HepG2 (cell line): ENCODE measurements around the gene NCKAP1. TPM values are rescaled to one million over a fixed set of nuclear protein-coding genes. Genes with fewer than 3 reads are reported as not detected.

Source experiments
- ATAC-seq: fragments of 200-7000 bp; cut with Tn5 transposase; 3 replicates; pipeline ENCODE4 v1.9.1; 2020; ENCODE audit warnings: mild to moderate bottlenecking, moderate library complexity
- Bru-seq: library from RNA; stranded (reverse); fragments of 400-500 nt; gene quantifications from one replicate; lab custom pipeline; 2021; lab: Mats Ljungman, UMichigan
- BruChase-seq, 2 experiments: library from RNA; stranded (reverse); fragments of 400-500 nt; gene quantifications; one replicate each; lab custom pipeline; 2021; lab: Mats Ljungman, UMichigan
- BruUV-seq: library from RNA; stranded (reverse); fragments of 400-500 nt; replicated peaks from 2 replicates; lab custom pipeline; 2021; lab: Mats Ljungman, UMichigan
- CTCF ChIA-PET: fragments of 300-600 bp; formaldehyde crosslinking; extraction: SDS; loops from one replicate; lab custom pipeline; 2021; ENCODE audit warnings: low total read pairs, inconsistent platforms, low intra/inter-chr PET ratio; lab: Yijun Ruan, JAX
- POLR2A ChIA-PET: fragments of 350-600 bp; sonication (Branson Sonifier 250); formaldehyde crosslinking; loops from one replicate; lab custom pipeline; 2020; ENCODE audit warnings: antibody characterized with exemption, inconsistent platforms; lab: Yijun Ruan, JAX
- DNase-seq: peaks from one replicate; pipeline ENCODE4 v3.0.0-alpha.2; 2015; ENCODE audit warnings: low spot score
- FAIRE-seq: peaks from 3 replicates; lab custom pipeline; 2011; peaks lifted over from hg19 to GRCh38; lab: Jason Lieb, UNC
- H2AFZ ChIP-seq: one replicate; pipeline ENCODE4 v1.6.1; 2011; ENCODE audit warnings: low read length, inconsistent platforms
- H3K27ac ChIP-seq: fragments of 300-600 bp; 3 replicates; pipeline ENCODE4 v1.8.0; 2011; ENCODE audit warnings: mixed run types, mild to moderate bottlenecking, mixed read lengths, low read length, inconsistent platforms; ENCODE audit not compliant: insufficient read depth; ENCODE audit errors: extremely low read length
- H3K27me3 ChIP-seq, 2 experiments: fragments of 200-600 bp in 1 of 2; 2 replicates in 1 of 2; 3 replicates in 1 of 2; pipeline versions ENCODE4 v1.6.0 to v1.8.0; 2011; ENCODE audit warnings: low read length in 2 of 2, mild to moderate bottlenecking in 2 of 2, moderate library complexity in 2 of 2, inconsistent platforms in 1 of 2; ENCODE audit not compliant: insufficient read depth in 2 of 2, control insufficient read depth in 1 of 2
- H3K36me3 ChIP-seq, 2 experiments: fragments of 200-600 bp in 1 of 2; replicated peaks in 1 of 2; 2 replicates in 1 of 2; 3 replicates in 1 of 2; pipeline versions ENCODE4 v1.5.1 to v1.8.0; 2011; ENCODE audit warnings: low read length in 2 of 2, inconsistent platforms in 1 of 2; ENCODE audit not compliant: insufficient read depth in 2 of 2, control insufficient read depth in 1 of 2
- H3K4me1 ChIP-seq: 2 replicates; pipeline ENCODE4 v1.5.1; 2012; ENCODE audit warnings: low read length, inconsistent platforms; ENCODE audit not compliant: insufficient read depth
- H3K4me2 ChIP-seq: 2 replicates; pipeline ENCODE4 v1.6.0; 2011; ENCODE audit warnings: low read depth, low read length, inconsistent platforms
- H3K4me3 ChIP-seq, 3 experiments: fragments of 200-600 bp in 1 of 3; sonication (generic), shearing (Covaris generic) in 1 of 3; replicated peaks in 1 of 3; 2 replicates each; pipeline ENCODE4 v1.5.1; 2011 to 2016; ENCODE audit warnings: low read length in 3 of 3, inconsistent platforms in 2 of 3, low read depth in 2 of 3, mild to moderate bottlenecking in 2 of 3, control low read depth in 1 of 3, mixed read lengths in 1 of 3; ENCODE audit not compliant: insufficient read depth in 1 of 3
- H3K79me2 ChIP-seq: one replicate; pipeline ENCODE4 v1.6.1; 2011; ENCODE audit warnings: low read length, inconsistent platforms; ENCODE audit not compliant: insufficient read depth
- H3K9ac ChIP-seq: 2 replicates; pipeline ENCODE4 v1.6.0; 2011; ENCODE audit warnings: mild to moderate bottlenecking, low read depth, low read length, inconsistent platforms; ENCODE audit not compliant: insufficient read depth
- H3K9me3 ChIP-seq: 2 replicates; pipeline ENCODE4 v1.5.1; 2012; ENCODE audit warnings: mild to moderate bottlenecking, low read length
- H4K20me1 ChIP-seq: 2 replicates; pipeline ENCODE4 v1.6.0; 2011; ENCODE audit warnings: inconsistent platforms, mild to moderate bottlenecking, low read length, moderate library complexity; ENCODE audit not compliant: insufficient read depth
- CAMTA2 ChIP-seq: sonication (generic); formaldehyde crosslinking; IDR thresholded peaks from 2 replicates; pipeline ENCODE4 v1.4.0; 2020; ENCODE audit warnings: mild to moderate bottlenecking, missing genetic modification reagents, borderline replicate concordance
- EP300 ChIP-seq, 3 experiments: sonication (generic) in 1 of 3; formaldehyde crosslinking in 1 of 3; IDR thresholded peaks; 2 replicates each; pipeline versions ENCODE4 v1.5.1 to v1.6.1; 2011 to 2020; ENCODE audit warnings: low read depth in 2 of 3, low read length in 2 of 3, borderline replicate concordance in 1 of 3, improper control_type of control experiment in 1 of 3, mild to moderate bottlenecking in 1 of 3, missing genetic modification reagents in 1 of 3, moderate library complexity in 1 of 3
- IKZF4 ChIP-seq: sonication (generic); formaldehyde crosslinking; IDR thresholded peaks from 2 replicates; pipeline ENCODE4 v1.5.1; 2020; ENCODE audit warnings: borderline replicate concordance, mild to moderate bottlenecking, low read depth, missing genetic modification reagents; ENCODE audit errors: not compliant biosample characterization
- IRX3 ChIP-seq: sonication (generic); formaldehyde crosslinking; IDR thresholded peaks from 2 replicates; pipeline ENCODE4 v1.8.1; 2023; ENCODE audit warnings: mild to moderate bottlenecking, low read depth, missing genetic modification reagents, borderline replicate concordance
- KAT8 ChIP-seq: IDR thresholded peaks from 2 replicates; pipeline ENCODE4 v1.6.1; 2016; ENCODE audit warnings: missing genetic modification reagents, missing compliant biosample characterization
- PAX8 ChIP-seq: sonication (generic); formaldehyde crosslinking; IDR thresholded peaks from 2 replicates; pipeline ENCODE4 v1.8.0; 2022; ENCODE audit warnings: mild to moderate bottlenecking, missing genetic modification reagents, borderline replicate concordance
- PLRG1 ChIP-seq: fragments of 450-650 bp; conservative IDR thresholded peaks from 2 replicates; pipeline ENCODE4 v1.6.1; 2016
- RCOR2 ChIP-seq: IDR thresholded peaks from 2 replicates; pipeline ENCODE4 v1.6.1; 2016; ENCODE audit warnings: missing biosample characterization, missing genetic modification reagents
- ZNF263 ChIP-seq: sonication (generic); formaldehyde crosslinking; IDR thresholded peaks from 2 replicates; pipeline ENCODE4 v1.4.0; 2020; ENCODE audit warnings: missing genetic modification reagents
- ZNF34 ChIP-seq: sonication (generic); formaldehyde crosslinking; IDR thresholded peaks from 2 replicates; pipeline ENCODE4 v1.4.0; 2020; ENCODE audit warnings: mild to moderate bottlenecking, missing genetic modification reagents, borderline replicate concordance
- ZNF556 ChIP-seq: sonication (generic); formaldehyde crosslinking; IDR thresholded peaks from 2 replicates; pipeline ENCODE4 v1.4.0; 2020; ENCODE audit warnings: mild to moderate bottlenecking, missing genetic modification reagents, borderline replicate concordance
- ZNF572 ChIP-seq: sonication (generic); formaldehyde crosslinking; IDR thresholded peaks from 2 replicates; pipeline ENCODE4 v1.5.1; 2020; ENCODE audit warnings: mild to moderate bottlenecking, missing genetic modification reagents
- WGBS: methylation state at CpG from one replicate; pipeline ENCODE4 v1.1.6; 2017; ENCODE audit warnings: low lambda C conversion rate; 5-methylcytosine and 5-hydroxymethylcytosine counted together
- in situ Hi-C: cut with HindIII; loops from 2 replicates; pipeline ENCODE4 v1.10.0; 2017; ENCODE audit warnings: low pct_unique_long_range_greater_than_20kb; ENCODE audit not compliant: extremely low pct_ligation_motif_present
- intact Hi-C: fragments of 100-400 bp; cut with micrococcal nuclease; formaldehyde crosslinking; loops from one replicate; pipeline ENCODE4 v1.10.0; 2022; ENCODE audit not compliant: unreplicated experiment
- long read RNA-seq, 2 experiments: library from RNA in 1 of 2; library from polyadenylated mRNA in 1 of 2; stranded (forward) in 1 of 2; unstranded in 1 of 2; transcript quantifications; one replicate each; pipeline ENCODE4 v2.0.0, GENCODE V29; 2019 to 2022
- polyA minus RNA-seq, 3 experiments: library from RNA; depleted of rRNA, polyadenylated mRNA; stranded (reverse); fragments of >200 nt; gene quantifications; 2 replicates each; pipeline ENCODE4 v1.2.3, GENCODE V29; 2011; ENCODE audit warnings: low replicate concordance in 1 of 3
- polyA plus RNA-seq, 8 experiments: library from polyadenylated mRNA; depleted of rRNA in 3 of 8; stranded (reverse) in 7 of 8; unstranded in 1 of 8; fragments of >200 nt; fragmentation: Illumina TruSeq in 4 of 8; extraction: Trizol in 4 of 8; gene quantifications; 2 replicates each; pipeline versions ENCODE4 v1.2.1 to v1.2.3, GENCODE V29; 2011 to 2016; ENCODE audit warnings: low read depth in 4 of 8, missing spikeins in 1 of 8, mixed read lengths in 1 of 8; ENCODE audit not compliant: insufficient read depth in 1 of 8
- total RNA-seq, 5 experiments: library from RNA; depleted of rRNA; stranded (reverse); fragments of >200 nt; fragmentation: Illumina TruSeq; extraction: Trizol; gene quantifications; 2 replicates each; pipeline ENCODE4 v1.2.3, GENCODE V29; 2016; ENCODE audit warnings: low read depth in 1 of 5

The NCKAP1 gene, protein sequence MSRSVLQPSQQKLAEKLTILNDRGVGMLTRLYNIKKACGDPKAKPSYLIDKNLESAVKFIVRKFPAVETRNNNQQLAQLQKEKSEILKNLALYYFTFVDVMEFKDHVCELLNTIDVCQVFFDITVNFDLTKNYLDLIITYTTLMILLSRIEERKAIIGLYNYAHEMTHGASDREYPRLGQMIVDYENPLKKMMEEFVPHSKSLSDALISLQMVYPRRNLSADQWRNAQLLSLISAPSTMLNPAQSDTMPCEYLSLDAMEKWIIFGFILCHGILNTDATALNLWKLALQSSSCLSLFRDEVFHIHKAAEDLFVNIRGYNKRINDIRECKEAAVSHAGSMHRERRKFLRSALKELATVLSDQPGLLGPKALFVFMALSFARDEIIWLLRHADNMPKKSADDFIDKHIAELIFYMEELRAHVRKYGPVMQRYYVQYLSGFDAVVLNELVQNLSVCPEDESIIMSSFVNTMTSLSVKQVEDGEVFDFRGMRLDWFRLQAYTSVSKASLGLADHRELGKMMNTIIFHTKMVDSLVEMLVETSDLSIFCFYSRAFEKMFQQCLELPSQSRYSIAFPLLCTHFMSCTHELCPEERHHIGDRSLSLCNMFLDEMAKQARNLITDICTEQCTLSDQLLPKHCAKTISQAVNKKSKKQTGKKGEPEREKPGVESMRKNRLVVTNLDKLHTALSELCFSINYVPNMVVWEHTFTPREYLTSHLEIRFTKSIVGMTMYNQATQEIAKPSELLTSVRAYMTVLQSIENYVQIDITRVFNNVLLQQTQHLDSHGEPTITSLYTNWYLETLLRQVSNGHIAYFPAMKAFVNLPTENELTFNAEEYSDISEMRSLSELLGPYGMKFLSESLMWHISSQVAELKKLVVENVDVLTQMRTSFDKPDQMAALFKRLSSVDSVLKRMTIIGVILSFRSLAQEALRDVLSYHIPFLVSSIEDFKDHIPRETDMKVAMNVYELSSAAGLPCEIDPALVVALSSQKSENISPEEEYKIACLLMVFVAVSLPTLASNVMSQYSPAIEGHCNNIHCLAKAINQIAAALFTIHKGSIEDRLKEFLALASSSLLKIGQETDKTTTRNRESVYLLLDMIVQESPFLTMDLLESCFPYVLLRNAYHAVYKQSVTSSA
- total RNA-seq (2016; rRNA removed; fragmentation: Illumina TruSeq; extraction: Trizol) (96.3 and 160 TPM in 2 replicates), polyA plus RNA-seq (2011; rRNA removed) (59.0 and 72.1 TPM in 2 replicates), polyA minus RNA-seq (2011; rRNA and poly(A)+ RNA removed; ENCODE audit: low replicate concordance) (34.6 and 53.5 TPM in 2 replicates), Bru-seq, nascent RNA (percentile 95 among the genes with signal in this experiment), BruChase-seq, experiment 1, labeled RNA remaining after a 6-hour chase (percentile 94 among the genes with signal in this experiment), BruChase-seq, experiment 2, labeled RNA remaining after a 2-hour chase (percentile 93 among the genes with signal in this experiment)
- total RNA-seq (2016; cell fraction: cytosol; rRNA removed; fragmentation: Illumina TruSeq; extraction: Trizol; ENCODE audit: low read depth) = 20.2 and 23.9 TPM in 2 replicates
- total RNA-seq (2016; cell fraction: insoluble cytoplasmic fraction; rRNA removed; fragmentation: Illumina TruSeq; extraction: Trizol) = 89.4 and 158 TPM in 2 replicates
- 91.7 and 92.2 TPM in 2 replicates for total RNA-seq (2016; cell fraction: membrane; rRNA removed; fragmentation: Illumina TruSeq; extraction: Trizol)
- 100 and 105 TPM in 2 replicates for total RNA-seq (2016; cell fraction: nucleus; rRNA removed; fragmentation: Illumina TruSeq; extraction: Trizol)
- 49.9 and 69.1 TPM in 2 replicates for polyA plus RNA-seq (2011; cell fraction: cytosol; rRNA removed)
- 30.3 and 33.5 TPM in 2 replicates for polyA plus RNA-seq (2011; cell fraction: nucleus; rRNA removed)
- 70.3 and 73.4 TPM in 2 replicates for polyA plus RNA-seq (2012)
- polyA plus RNA-seq (2016; cell fraction: cytosol; fragmentation: Illumina TruSeq; extraction: Trizol; ENCODE audit: low read depth) = 8.8 and 9.0 TPM in 2 replicates
- 118 and 121 TPM in 2 replicates for polyA plus RNA-seq (2016; cell fraction: insoluble cytoplasmic fraction; fragmentation: Illumina TruSeq; extraction: Trizol; ENCODE audit: low read depth)
- polyA plus RNA-seq (2016; cell fraction: membrane; fragmentation: Illumina TruSeq; extraction: Trizol; ENCODE audit: low read depth) = 34.3 and 37.5 TPM in 2 replicates
- polyA plus RNA-seq (2016; cell fraction: nucleus; fragmentation: Illumina TruSeq; extraction: Trizol; ENCODE audit: insufficient read depth, low read depth) = 82.2 and 99.4 TPM in 2 replicates
- 60.0 and 71.9 TPM in 2 replicates for polyA minus RNA-seq (2011; cell fraction: cytosol; rRNA and poly(A)+ RNA removed)
- 145 and 163 TPM in 2 replicates for polyA minus RNA-seq (2011; cell fraction: nucleus; rRNA and poly(A)+ RNA removed)
- long read RNA-seq, experiment 1, partial matches to known transcripts = 2 of 3 reads
- long read RNA-seq, experiment 1, other reads (novel, unspliced or antisense) = 1 of 3 reads
- long read RNA-seq, experiment 2, full-length matches to known transcripts = 9 of 99 reads
- long read RNA-seq, experiment 2, partial matches to known transcripts = 23 of 99 reads
- long read RNA-seq, experiment 2, other reads (novel, unspliced or antisense) = 67 of 99 reads

DNA sequence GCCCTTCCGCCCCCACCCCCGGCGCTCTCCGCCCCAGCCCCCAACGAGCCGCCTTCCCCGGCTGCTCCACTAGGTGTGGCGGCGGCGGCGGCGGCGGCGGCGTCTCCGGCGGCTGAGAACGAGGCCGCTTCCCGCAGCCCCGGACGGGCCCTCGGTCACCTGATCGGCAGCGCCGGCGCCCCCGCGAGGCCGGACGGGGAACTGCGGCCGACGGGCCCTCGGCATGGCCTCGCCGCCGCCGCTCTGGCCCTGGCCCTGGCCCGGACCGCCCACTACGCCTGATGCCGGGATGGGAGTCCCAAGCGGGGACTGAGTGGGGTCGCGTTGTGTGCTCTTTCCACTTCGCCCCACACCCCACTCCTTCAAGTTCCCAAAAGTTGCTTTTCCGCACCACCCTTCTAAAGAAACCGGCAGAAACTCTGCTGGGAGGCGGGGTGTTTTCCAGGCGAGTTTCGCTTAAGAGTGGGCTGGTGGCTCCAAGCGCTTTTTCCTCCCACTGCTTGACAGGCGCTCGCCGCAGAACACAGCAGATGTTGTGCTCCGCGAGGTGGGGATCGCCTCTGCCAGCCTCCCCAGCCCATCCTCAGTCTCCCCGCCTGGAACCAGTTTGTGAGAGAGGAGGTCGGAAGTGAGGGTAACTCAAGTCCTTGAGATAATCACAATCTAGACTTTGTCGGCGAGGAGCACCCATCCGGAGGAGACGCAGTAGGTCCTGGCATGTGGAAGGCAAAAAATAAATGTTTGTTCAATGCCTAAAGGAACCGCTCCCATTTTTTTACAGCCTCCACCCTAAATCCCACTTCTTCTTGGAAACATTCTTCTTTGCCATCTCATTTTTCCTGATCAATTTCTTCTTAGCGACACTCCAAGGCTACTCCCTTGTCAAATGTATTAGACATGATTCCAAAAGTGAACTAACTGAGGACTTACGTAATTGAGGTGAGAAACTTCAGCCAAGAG, at the start of gene NCKAP1:
TSS of gene NCKAP1 (minus strand) at position 117 of the 960 bp plus-strand sequence. CDS start 358 bp downstream, outside the sequence.
- ChIA-PET POLR2A (interaction anchor here (1.9 kb wide), 1 partner anchor 85 kb away, joined by 5 read pairs; no protein-coding TSS in a partner anchor), CTCF (no interaction called here)
- H2AFZ ChIP-seq = peak within 1 kb of the TSS; percentile 56
- in situ Hi-C loops = no loop called here
- peaks cover 37% of the 10 kb centered on the region for H4K20me1 ChIP-seq
- ATAC-seq (peak; percentile 92), DNase-seq (peak; percentile 76), FAIRE-seq (no peak)
- H3K27me3 ChIP-seq = peaks cover 2 to 13% of the 10 kb centered on the region in 2 experiments; a peak in 3 of 5 replicates
- WGBS = 3% methylated on average over 21 of the region's 68 CpGs
- H3K27ac ChIP-seq = peak within 1 kb of the TSS; percentile 92
- H3K4me1 ChIP-seq = peaks cover 38% of the 10 kb centered on the region
- intact Hi-C loops = loop anchor here (1.0 to 2.0 kb wide), 3 partner anchors 18 to 86 kb away; partner anchors contain the start of genes DUSP19 and NUP35
- no TSS peak for BruUV-seq
- peak within 1 kb of the TSS; percentile 92 for H3K9ac ChIP-seq
- H3K9me3 ChIP-seq = no peaks in the 10 kb centered on the region
- H3K36me3 ChIP-seq = no peaks in the 10 kb centered on the region
- peaks cover 39% of the 10 kb centered on the region for H3K79me2 ChIP-seq
- peak within 1 kb of the TSS; percentile 99 for H3K4me2 ChIP-seq
- H3K4me3 ChIP-seq = peak within 1 kb of the TSS; percentile 79 to 99 (median 98)
- no peak for TF ChIP-seq PAX8 (CRISPR knock-in tag)
- no peak for TF ChIP-seq IKZF4 (CRISPR knock-in tag)
- peak in 1 of 2 experiments; percentile 17; a peak in 1 of 4 replicates for TF ChIP-seq EP300 (IDR thresholded peaks at IDR 0.05; ENCODE audit: low read depth in 2 of 2, low read length in 2 of 2)
- TF ChIP-seq EP300 (CRISPR knock-in tag; IDR thresholded peaks at IDR 0.05; ENCODE audit: borderline replicate concordance) = no peak
- no peak for TF ChIP-seq CAMTA2 (CRISPR knock-in tag)
- TF ChIP-seq ZNF263 = no peak; the same call in 1 of the 2 replicates
- peak; percentile 91 for TF ChIP-seq ZNF556 (CRISPR knock-in tag)
- TF ChIP-seq IRX3 (CRISPR knock-in tag) = no peak
- no peak for TF ChIP-seq KAT8 (CRISPR knock-in tag)
- peak; percentile 91 for TF ChIP-seq ZNF34 (CRISPR knock-in tag)
- TF ChIP-seq RCOR2 = no peak
- no peak for TF ChIP-seq PLRG1
- no peak for TF ChIP-seq ZNF572 (CRISPR knock-in tag)
